Jurkat, Clone E6-1 (cell line): ENCODE data around the gene MBIP.
A peak's percentile ranks its signal among the peaks of the same experiment; 100 is the strongest.

Experiments used
- DNase-seq: peaks from one replicate; pipeline ENCODE4 v3.0.0-alpha.2; 2011; ENCODE audit warnings: low read depth, low spot score
- H3K4me3 ChIP-seq: 2 replicates; pipeline ENCODE4 v1.5.1; 2011; ENCODE audit warnings: mild to moderate bottlenecking, low read length, control low read depth, moderate library complexity

Gene MBIP

GRCh38 chr14:36316131-36316530 lies 4.3 kb downstream of the MBIP start:
- no peak for DNase-seq
- no peak overlapping the region for H3K4me3 ChIP-seq

GRCh38 chr14:36315159-36315853 lies 5.1 kb downstream of the MBIP start:
- H3K4me3 ChIP-seq: no peak overlapping the region
- DNase-seq: no peak

GRCh38 chr14:36313898-36314297 lies 6.5 kb downstream of the MBIP start:
- DNase-seq: no peak
- no peak overlapping the region for H3K4me3 ChIP-seq

GRCh38 chr14:36313206-36313605 lies 7.2 kb downstream of the MBIP start:
- H3K4me3 ChIP-seq: no peak overlapping the region
- DNase-seq: no peak

GRCh38 chr14:36306836-36307235 lies 13.6 kb downstream of the MBIP start:
- DNase-seq: no peak

GRCh38 chr14:36304895-36305294 lies 15.5 kb downstream of the MBIP start:
- H3K4me3 ChIP-seq: no peak overlapping the region
- no peak for DNase-seq

More at GRCh38 chr14:36306836-36307235, 13.6 kb downstream of the MBIP start:
- no peak overlapping the region for H3K4me3 ChIP-seq

- no peak for DNase-seq
- H3K4me3 ChIP-seq: no peak overlapping the region
Measured at GRCh38 chr14:36303960-36304359, 16.5 kb downstream of the MBIP start.

- no peak for DNase-seq
- H3K4me3 ChIP-seq: no peak overlapping the region
Measured at GRCh38 chr14:36302823-36303222, 17.6 kb downstream of the MBIP start.

- H3K4me3 ChIP-seq: no peak overlapping the region
- no peak for DNase-seq
Measured at GRCh38 chr14:36301159-36301558, 19.3 kb downstream of the MBIP start.

GRCh38 chr14:36300337-36300736 lies 20.1 kb downstream of the MBIP start:
- no peak overlapping the region for H3K4me3 ChIP-seq
- no peak for DNase-seq

- H3K4me3 ChIP-seq: no peak overlapping the region
- DNase-seq: no peak
Measured at GRCh38 chr14:36295642-36296627, 24.5 kb downstream of the MBIP start.

- DNase-seq: no peak
- H3K4me3 ChIP-seq: no peak overlapping the region
Measured at GRCh38 chr14:36294543-36294942, 25.9 kb downstream of the MBIP start.

GRCh38 chr14:36293824-36294223 lies 26.6 kb downstream of the MBIP start:
- no peak for DNase-seq
- no peak overlapping the region for H3K4me3 ChIP-seq

GRCh38 chr14:36289954-36290353 lies 30.5 kb downstream of the MBIP start:
- DNase-seq: no peak
- no peak overlapping the region for H3K4me3 ChIP-seq

GRCh38 chr14:36288496-36288895 lies 31.9 kb downstream of the MBIP start:
- DNase-seq: no peak
- H3K4me3 ChIP-seq: no peak overlapping the region

- H3K4me3 ChIP-seq: no peak overlapping the region
- DNase-seq: no peak
Measured at GRCh38 chr14:36284971-36285595, 35.4 kb downstream of the MBIP start.

- H3K4me3 ChIP-seq: no peak overlapping the region
- no peak for DNase-seq
Measured at GRCh38 chr14:36281309-36281708, 39.1 kb downstream of the MBIP start.

GRCh38 chr14:36279306-36280190 lies 40.9 kb downstream of the MBIP start:
- no peak for DNase-seq
- H3K4me3 ChIP-seq: no peak overlapping the region

- peak; percentile 17 for DNase-seq
Measured at GRCh38 chr14:36275741-36276140, 44.7 kb downstream of the MBIP start.

More at GRCh38 chr14:36275741-36276140, 44.7 kb downstream of the MBIP start:
- H3K4me3 ChIP-seq: no peak overlapping the region
